Breast epithelium (tissue), 3 donors: ENCODE measurements around the gene MCRIP2.

Source experiments
- POLR2A ChIP-seq: fragments of 450-650 bp; IDR thresholded peaks from one replicate; pipeline ENCODE4 v1.6.1; 2016; ENCODE audit warnings: antibody characterized with exemption, mild to moderate bottlenecking, moderate library complexity
- TF ChIP-seq, protein P1 (sequence below), 3 donors: fragments of 450-650 bp; IDR thresholded peaks; one replicate each; pipeline ENCODE4 v1.5.1; 2016 to 2017; ENCODE audit warnings: antibody characterized with exemption in 3 of 3, mild to moderate bottlenecking in 3 of 3, moderate library complexity in 3 of 3

- TF ChIP-seq, protein P1, sequence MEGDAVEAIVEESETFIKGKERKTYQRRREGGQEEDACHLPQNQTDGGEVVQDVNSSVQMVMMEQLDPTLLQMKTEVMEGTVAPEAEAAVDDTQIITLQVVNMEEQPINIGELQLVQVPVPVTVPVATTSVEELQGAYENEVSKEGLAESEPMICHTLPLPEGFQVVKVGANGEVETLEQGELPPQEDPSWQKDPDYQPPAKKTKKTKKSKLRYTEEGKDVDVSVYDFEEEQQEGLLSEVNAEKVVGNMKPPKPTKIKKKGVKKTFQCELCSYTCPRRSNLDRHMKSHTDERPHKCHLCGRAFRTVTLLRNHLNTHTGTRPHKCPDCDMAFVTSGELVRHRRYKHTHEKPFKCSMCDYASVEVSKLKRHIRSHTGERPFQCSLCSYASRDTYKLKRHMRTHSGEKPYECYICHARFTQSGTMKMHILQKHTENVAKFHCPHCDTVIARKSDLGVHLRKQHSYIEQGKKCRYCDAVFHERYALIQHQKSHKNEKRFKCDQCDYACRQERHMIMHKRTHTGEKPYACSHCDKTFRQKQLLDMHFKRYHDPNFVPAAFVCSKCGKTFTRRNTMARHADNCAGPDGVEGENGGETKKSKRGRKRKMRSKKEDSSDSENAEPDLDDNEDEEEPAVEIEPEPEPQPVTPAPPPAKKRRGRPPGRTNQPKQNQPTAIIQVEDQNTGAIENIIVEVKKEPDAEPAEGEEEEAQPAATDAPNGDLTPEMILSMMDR (IDR thresholded peaks at IDR 0.05), result no peak
- TF ChIP-seq POLR2A, result no peak
Observed at GRCh38 chr16:692356-693108, 50.9 kb downstream of the MCRIP2 start.
